Body of pancreas (tissue), 2 donors: Measurements from ENCODE around the gene DEFB128. TPM values are rescaled to one million over a fixed set of nuclear protein-coding genes. Genes with fewer than 3 reads are reported as not detected.

ENCODE experiments used
- total RNA-seq, 2 donors: library from RNA; depleted of rRNA; stranded (reverse); fragments of >200 nt; gene quantifications; one replicate each; pipeline ENCODE4 v1.1.0, GENCODE V29; 2016

Gene DEFB128
- total RNA-seq, 2 donors from 2014 or later = not detected

Other genes with a start within 250 kb of the DEFB128 start
- not detected for gene DEFB125, start 102.0 kb downstream of the DEFB128 start, total RNA-seq
- gene DEFB126, start 47.1 kb downstream of the DEFB128 start, total RNA-seq = not detected
- not detected for gene DEFB127, start 32.3 kb downstream of the DEFB128 start, total RNA-seq
- gene DEFB129, start 37.5 kb upstream of the DEFB128 start, total RNA-seq = not detected
- not detected for gene DEFB132, start 68.0 kb upstream of the DEFB128 start, total RNA-seq
- 1 to 10 TPM in 1 of 2 donors, under 1 TPM in 1; 0.33 to 1.8 TPM for gene C20orf96, start 101.0 kb upstream of the DEFB128 start, total RNA-seq
- 10 to 100 TPM; 12.2 to 16.5 TPM for gene ZCCHC3, start 107.9 kb upstream of the DEFB128 start, total RNA-seq
- 10 to 100 TPM in 1 of 2 donors, 1 to 10 TPM in 1; 6.2 to 17.1 TPM for gene SOX12, start 135.8 kb upstream of the DEFB128 start, total RNA-seq
- 10 to 100 TPM; 13.8 to 15.6 TPM for gene NRSN2, start 157.4 kb upstream of the DEFB128 start, total RNA-seq
- 10 to 100 TPM; 13.2 to 19.8 TPM for gene TRIB3, start 191.0 kb upstream of the DEFB128 start, total RNA-seq
- 10 to 100 TPM; 36.1 to 95.9 TPM for gene RBCK1, start 218.6 kb upstream of the DEFB128 start, total RNA-seq